A673 (cell line): ENCODE results near the gene STIM1.

Experiments
- EZH2 ChIP-seq: fragments of 200-600 bp; sonication (generic); IDR thresholded peaks from 2 replicates; pipeline ENCODE4 v1.6.1; 2017; ENCODE audit warnings: borderline replicate concordance, low read depth, mild to moderate bottlenecking, mixed read lengths, antibody characterized with exemption, low read length; ENCODE audit not compliant: poor library complexity, severe bottlenecking
- TF ChIP-seq, protein P1 (sequence below): fragments of 300-800, 200-600 bp; sonication (generic); conservative IDR thresholded peaks from 2 replicates; pipeline ENCODE4 v1.5.1; 2017; ENCODE audit warnings: low read depth, mild to moderate bottlenecking, antibody characterized with exemption, low read length, moderate library complexity, mixed read lengths

DNA sequence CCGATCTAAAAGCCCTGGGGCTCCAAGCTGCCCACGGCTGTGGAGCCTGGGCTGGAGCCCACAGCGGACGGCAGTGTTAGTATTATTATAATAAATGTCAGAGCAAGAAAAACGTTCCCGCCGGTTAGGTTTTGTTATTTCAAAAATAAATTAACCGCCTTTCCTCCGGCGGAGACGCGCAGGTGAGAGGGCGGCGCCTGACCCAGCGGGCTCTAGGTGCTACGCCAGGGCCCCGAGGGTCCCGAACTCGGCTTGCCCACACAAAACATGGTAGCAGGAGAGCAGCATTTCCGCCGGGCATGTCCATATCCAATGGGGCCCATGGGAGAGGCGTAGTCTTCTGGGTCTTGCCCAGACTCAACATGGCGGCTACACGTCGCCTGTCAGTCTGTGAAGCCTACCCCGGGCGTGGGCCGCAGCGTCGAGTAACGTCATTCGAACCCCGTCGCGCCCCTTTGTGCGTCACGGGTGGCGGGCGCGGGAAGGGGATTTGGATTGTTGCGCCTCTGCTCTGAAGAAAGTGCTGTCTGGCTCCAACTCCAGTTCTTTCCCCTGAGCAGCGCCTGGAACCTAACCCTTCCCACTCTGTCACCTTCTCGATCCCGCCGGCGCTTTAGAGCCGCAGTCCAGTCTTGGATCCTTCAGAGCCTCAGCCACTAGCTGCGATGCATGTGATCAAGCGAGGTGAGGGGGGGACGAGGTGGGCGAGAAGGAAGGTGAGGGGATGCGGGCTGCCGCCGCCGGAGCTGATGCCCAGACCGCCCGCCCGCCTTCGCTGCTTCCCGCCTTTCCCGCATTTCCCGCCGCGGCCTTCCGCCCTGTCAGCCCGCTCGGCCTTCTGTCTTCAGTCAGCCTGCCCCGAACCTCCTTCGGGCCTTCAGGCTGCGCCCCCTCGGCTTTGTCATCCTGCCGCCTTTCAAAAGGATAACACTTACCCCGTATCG, 239.2 kb downstream of the STIM1 start, which contains the start of gene RRM1:
- TF ChIP-seq, protein P1, sequence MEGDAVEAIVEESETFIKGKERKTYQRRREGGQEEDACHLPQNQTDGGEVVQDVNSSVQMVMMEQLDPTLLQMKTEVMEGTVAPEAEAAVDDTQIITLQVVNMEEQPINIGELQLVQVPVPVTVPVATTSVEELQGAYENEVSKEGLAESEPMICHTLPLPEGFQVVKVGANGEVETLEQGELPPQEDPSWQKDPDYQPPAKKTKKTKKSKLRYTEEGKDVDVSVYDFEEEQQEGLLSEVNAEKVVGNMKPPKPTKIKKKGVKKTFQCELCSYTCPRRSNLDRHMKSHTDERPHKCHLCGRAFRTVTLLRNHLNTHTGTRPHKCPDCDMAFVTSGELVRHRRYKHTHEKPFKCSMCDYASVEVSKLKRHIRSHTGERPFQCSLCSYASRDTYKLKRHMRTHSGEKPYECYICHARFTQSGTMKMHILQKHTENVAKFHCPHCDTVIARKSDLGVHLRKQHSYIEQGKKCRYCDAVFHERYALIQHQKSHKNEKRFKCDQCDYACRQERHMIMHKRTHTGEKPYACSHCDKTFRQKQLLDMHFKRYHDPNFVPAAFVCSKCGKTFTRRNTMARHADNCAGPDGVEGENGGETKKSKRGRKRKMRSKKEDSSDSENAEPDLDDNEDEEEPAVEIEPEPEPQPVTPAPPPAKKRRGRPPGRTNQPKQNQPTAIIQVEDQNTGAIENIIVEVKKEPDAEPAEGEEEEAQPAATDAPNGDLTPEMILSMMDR: no peak
- TF ChIP-seq EZH2: no peak
